Cardiac muscle cell (in vitro differentiated cells and primary cell): ENCODE results near the gene GAN. TPM values are rescaled to one million over a fixed set of nuclear protein-coding genes. Genes with fewer than 3 reads are reported as not detected.

ENCODE experiments used
- DNase-seq, 2 donors: peaks; one replicate each; pipeline versions ENCODE4 v3.0.0 to v3.0.0-alpha.2; 2010 to 2017; ENCODE audit warnings: low read depth in 1 of 2, low spot score in 1 of 2
- H3K27ac ChIP-seq: fragments of 200-600 bp; sonication (generic); 2 replicates; pipeline ENCODE4 v1.5.1; 2016
- H3K27me3 ChIP-seq: fragments of 200-600 bp; sonication (generic); 2 replicates; pipeline ENCODE4 v1.6.0; 2016; ENCODE audit warnings: control low read depth
- H3K36me3 ChIP-seq: fragments of 200-600 bp; sonication (generic); 2 replicates; pipeline ENCODE4 v1.5.1; 2016; ENCODE audit warnings: control low read depth
- H3K4me1 ChIP-seq: fragments of 200-600 bp; sonication (generic); 2 replicates; pipeline ENCODE4 v1.8.1; 2017; ENCODE audit warnings: low read depth, mild to moderate bottlenecking, mixed run types
- H3K4me3 ChIP-seq: fragments of 200-600 bp; sonication (generic); 2 replicates; pipeline ENCODE4 v1.5.1; 2016; ENCODE audit warnings: mild to moderate bottlenecking
- H3K9me3 ChIP-seq: fragments of 200-600 bp; sonication (generic); 2 replicates; pipeline ENCODE4 v1.5.1; 2017; ENCODE audit warnings: low read depth, mild to moderate bottlenecking, control low read depth
- polyA plus RNA-seq: library from polyadenylated mRNA; unstranded; fragments of >200 nt; fragmentation: Nextera tagmentation; extraction: Ambion mirVana; gene quantifications from 2 replicates; pipeline ENCODE4 v1.2.1, GENCODE V29; 2016
- total RNA-seq: library from RNA; depleted of rRNA; stranded (reverse); fragments of >200 nt; gene quantifications from 2 replicates; pipeline ENCODE4 v1.2.3, GENCODE V29; 2016
- TF ChIP-seq, protein P1 (sequence below): IDR thresholded peaks from 2 replicates; pipeline ENCODE4 v1.5.1; 2012; ENCODE audit warnings: low read depth, mild to moderate bottlenecking, low read length

Gene GAN
- total and polyA plus RNA-seq, 2 experiments from 2014 or later = 2.7 to 30.8 TPM

DNA sequence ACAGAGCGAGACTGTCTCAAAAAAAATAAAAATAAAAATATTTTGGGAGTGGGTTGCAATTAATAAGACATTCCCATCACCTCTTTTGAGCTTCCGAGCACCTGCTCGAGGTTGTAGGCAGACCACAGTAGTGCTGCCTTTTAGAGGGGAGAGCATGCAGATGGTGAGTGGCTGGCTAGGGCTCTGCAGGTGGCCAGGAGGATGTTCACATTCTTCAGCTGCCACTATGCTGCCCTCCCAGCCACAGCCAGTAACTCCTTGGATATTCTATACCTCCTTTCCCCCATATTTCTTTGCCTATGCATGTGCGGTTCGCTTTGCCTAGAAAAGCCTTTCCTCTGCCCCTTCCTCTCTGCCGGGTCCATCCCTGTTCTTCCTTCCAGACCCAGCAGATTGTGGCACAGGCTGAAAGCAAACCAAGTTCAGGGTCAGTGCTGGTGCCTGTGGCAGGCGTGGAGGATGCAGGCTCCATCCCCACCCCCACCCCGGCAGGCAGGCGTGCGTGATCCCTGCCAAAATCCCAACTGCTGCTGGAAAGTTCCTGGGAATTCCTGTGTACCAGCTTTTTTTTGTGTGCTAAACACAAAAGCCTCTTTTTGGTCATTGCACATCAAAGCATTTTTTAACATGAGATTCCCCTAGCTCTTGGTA is 96.0 kb downstream of the GAN start:
- TF ChIP-seq, protein P1, sequence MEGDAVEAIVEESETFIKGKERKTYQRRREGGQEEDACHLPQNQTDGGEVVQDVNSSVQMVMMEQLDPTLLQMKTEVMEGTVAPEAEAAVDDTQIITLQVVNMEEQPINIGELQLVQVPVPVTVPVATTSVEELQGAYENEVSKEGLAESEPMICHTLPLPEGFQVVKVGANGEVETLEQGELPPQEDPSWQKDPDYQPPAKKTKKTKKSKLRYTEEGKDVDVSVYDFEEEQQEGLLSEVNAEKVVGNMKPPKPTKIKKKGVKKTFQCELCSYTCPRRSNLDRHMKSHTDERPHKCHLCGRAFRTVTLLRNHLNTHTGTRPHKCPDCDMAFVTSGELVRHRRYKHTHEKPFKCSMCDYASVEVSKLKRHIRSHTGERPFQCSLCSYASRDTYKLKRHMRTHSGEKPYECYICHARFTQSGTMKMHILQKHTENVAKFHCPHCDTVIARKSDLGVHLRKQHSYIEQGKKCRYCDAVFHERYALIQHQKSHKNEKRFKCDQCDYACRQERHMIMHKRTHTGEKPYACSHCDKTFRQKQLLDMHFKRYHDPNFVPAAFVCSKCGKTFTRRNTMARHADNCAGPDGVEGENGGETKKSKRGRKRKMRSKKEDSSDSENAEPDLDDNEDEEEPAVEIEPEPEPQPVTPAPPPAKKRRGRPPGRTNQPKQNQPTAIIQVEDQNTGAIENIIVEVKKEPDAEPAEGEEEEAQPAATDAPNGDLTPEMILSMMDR = no peak
- peaks cover 3% of the 10 kb centered on the region for H3K27me3 ChIP-seq
- no peak overlapping the region for H3K27ac ChIP-seq
- H3K9me3 ChIP-seq = no peaks in the 10 kb centered on the region
- H3K4me1 ChIP-seq = no peaks in the 10 kb centered on the region
- no peak for DNase-seq
- no peak overlapping the region for H3K4me3 ChIP-seq
- no peaks in the 10 kb centered on the region for H3K36me3 ChIP-seq

- Histone ChIP-seq H3K4me1 (no peaks in the 10 kb centered on the region), H3K4me3 (no peak overlapping the region), H3K27ac (no peak overlapping the region), H3K9me3 (no peaks in the 10 kb centered on the region), H3K36me3 (no peaks in the 10 kb centered on the region), H3K27me3 (peaks cover 3% of the 10 kb centered on the region)
- TF ChIP-seq, protein P1 = no peak
- DNase-seq = no peak
Measured at GRCh38 chr16:81413245-81413990, 98.7 kb downstream of the GAN start.

GRCh38 chr16:81415751-81416150 is 101.0 kb downstream of the GAN start:
- Histone ChIP-seq H3K36me3 (no peaks in the 10 kb centered on the region), H3K4me1 (no peaks in the 10 kb centered on the region), H3K4me3 (no peak overlapping the region), H3K27me3 (no peaks in the 10 kb centered on the region), H3K9me3 (no peaks in the 10 kb centered on the region), H3K27ac (no peak overlapping the region)
- TF ChIP-seq, protein P1 = no peak
- no peak for DNase-seq

- Histone ChIP-seq H3K27ac (no peak overlapping the region), H3K27me3 (no peaks in the 10 kb centered on the region), H3K4me3 (no peak overlapping the region), H3K4me1 (no peaks in the 10 kb centered on the region), H3K36me3 (no peaks in the 10 kb centered on the region), H3K9me3 (no peaks in the 10 kb centered on the region)
- no peak for DNase-seq
- TF ChIP-seq, protein P1 = no peak
Measured at GRCh38 chr16:81416749-81417148, 102.0 kb downstream of the GAN start.

- no peaks in the 10 kb centered on the region for H3K9me3 ChIP-seq
- H3K27ac ChIP-seq = no peak overlapping the region
- no peak for DNase-seq
- H3K27me3 ChIP-seq = no peaks in the 10 kb centered on the region
- H3K36me3 ChIP-seq = no peaks in the 10 kb centered on the region
- no peaks in the 10 kb centered on the region for H3K4me1 ChIP-seq
- TF ChIP-seq, protein P1 = no peak
- no peak overlapping the region for H3K4me3 ChIP-seq
Measured at GRCh38 chr16:81417210-81417609, 102.4 kb downstream of the GAN start.
